Measurements from ENCODE around the gene ATP6V1G1. TPM values are rescaled to one million over a fixed set of nuclear protein-coding genes. Genes with fewer than 3 reads are reported as not detected.

The ATP6V1G1 gene
- total and polyA plus RNA-seq, 2 experiments from 2014 or later, result 166 to 509 TPM

- no peak overlapping the region for H3K27ac ChIP-seq (ENCODE audit: low read depth)
- H3K36me3 ChIP-seq (ENCODE audit: insufficient read depth), result no peaks in the 10 kb centered on the region
- H3K4me2 ChIP-seq, result no peak overlapping the region
- Mint-ChIP-seq H3K27ac (no peak overlapping the region), H3K9me3 (no peaks in the 10 kb centered on the region; the same call in 2 of the 3 replicates), H3K4me3 (no peak overlapping the region), H3K36me3 (ENCODE audit: low read depth) (no peaks in the 10 kb centered on the region), H3K27me3 (ENCODE audit: insufficient read depth, low read depth, poor library complexity) (peaks cover 4% of the 10 kb centered on the region), H3K4me1 (peaks cover 9% of the 10 kb centered on the region)
- no peak overlapping the region for H2AFZ ChIP-seq
- H3K9me2 ChIP-seq (ENCODE audit: insufficient read depth), result no peaks in the 10 kb centered on the region
- H3K4me1 ChIP-seq (ENCODE audit: insufficient read depth), result no peaks in the 10 kb centered on the region
- TF ChIP-seq, protein P1, sequence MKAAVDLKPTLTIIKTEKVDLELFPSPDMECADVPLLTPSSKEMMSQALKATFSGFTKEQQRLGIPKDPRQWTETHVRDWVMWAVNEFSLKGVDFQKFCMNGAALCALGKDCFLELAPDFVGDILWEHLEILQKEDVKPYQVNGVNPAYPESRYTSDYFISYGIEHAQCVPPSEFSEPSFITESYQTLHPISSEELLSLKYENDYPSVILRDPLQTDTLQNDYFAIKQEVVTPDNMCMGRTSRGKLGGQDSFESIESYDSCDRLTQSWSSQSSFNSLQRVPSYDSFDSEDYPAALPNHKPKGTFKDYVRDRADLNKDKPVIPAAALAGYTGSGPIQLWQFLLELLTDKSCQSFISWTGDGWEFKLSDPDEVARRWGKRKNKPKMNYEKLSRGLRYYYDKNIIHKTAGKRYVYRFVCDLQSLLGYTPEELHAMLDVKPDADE (IDR thresholded peaks at IDR 0.05), result no peak
- no peak for TF ChIP-seq STAT1 (IDR thresholded peaks at IDR 0.05; ENCODE audit: unreplicated experiment)
- no peak for TF ChIP-seq ZNF114 (CRISPR knock-in tag; IDR thresholded peaks at IDR 0.05)
- no peak for TF ChIP-seq ZNF462 (CRISPR knock-in tag; IDR thresholded peaks at IDR 0.05)
- TF ChIP-seq, protein P2, sequence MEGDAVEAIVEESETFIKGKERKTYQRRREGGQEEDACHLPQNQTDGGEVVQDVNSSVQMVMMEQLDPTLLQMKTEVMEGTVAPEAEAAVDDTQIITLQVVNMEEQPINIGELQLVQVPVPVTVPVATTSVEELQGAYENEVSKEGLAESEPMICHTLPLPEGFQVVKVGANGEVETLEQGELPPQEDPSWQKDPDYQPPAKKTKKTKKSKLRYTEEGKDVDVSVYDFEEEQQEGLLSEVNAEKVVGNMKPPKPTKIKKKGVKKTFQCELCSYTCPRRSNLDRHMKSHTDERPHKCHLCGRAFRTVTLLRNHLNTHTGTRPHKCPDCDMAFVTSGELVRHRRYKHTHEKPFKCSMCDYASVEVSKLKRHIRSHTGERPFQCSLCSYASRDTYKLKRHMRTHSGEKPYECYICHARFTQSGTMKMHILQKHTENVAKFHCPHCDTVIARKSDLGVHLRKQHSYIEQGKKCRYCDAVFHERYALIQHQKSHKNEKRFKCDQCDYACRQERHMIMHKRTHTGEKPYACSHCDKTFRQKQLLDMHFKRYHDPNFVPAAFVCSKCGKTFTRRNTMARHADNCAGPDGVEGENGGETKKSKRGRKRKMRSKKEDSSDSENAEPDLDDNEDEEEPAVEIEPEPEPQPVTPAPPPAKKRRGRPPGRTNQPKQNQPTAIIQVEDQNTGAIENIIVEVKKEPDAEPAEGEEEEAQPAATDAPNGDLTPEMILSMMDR (conservative IDR thresholded peaks at IDR 0.05; ENCODE audit: low read depth in 2 of 2), result no peak
- no peak for TF ChIP-seq EZH2phosphoT487 (IDR thresholded peaks at IDR 0.05; ENCODE audit: unreplicated experiment)
- TF ChIP-seq CREB1 (CRISPR knock-in tag; IDR thresholded peaks at IDR 0.05; ENCODE audit: low read depth), result no peak
- no peak for TF ChIP-seq ZNF331 (CRISPR knock-in tag; IDR thresholded peaks at IDR 0.05; ENCODE audit: low read depth)
- TF ChIP-seq EZH2 (IDR thresholded peaks at IDR 0.05; ENCODE audit: low read depth, unreplicated experiment), result no peak
- no peak for TF ChIP-seq NANOG (IDR thresholded peaks at IDR 0.05; ENCODE audit: borderline replicate concordance)
- no peak for TF ChIP-seq POLR2AphosphoS5 (IDR thresholded peaks at IDR 0.05; ENCODE audit: low read depth)
- no peak for TF ChIP-seq JUNB (IDR thresholded peaks at IDR 0.05; ENCODE audit: unreplicated experiment)
- no peak for TF ChIP-seq REST (IDR thresholded peaks at IDR 0.05; ENCODE audit: unreplicated experiment)
- no peaks in the 10 kb centered on the region for H3K79me2 ChIP-seq (replicated peaks; ENCODE audit: insufficient read depth)
- no peak for DNase-seq (ENCODE audit: low spot score)
- no peak for ATAC-seq
- no peaks in the 10 kb centered on the region for H3K27me3 ChIP-seq (ENCODE audit: insufficient read depth)
- no peaks in the 10 kb centered on the region for H4K20me1 ChIP-seq (replicated peaks; ENCODE audit: insufficient read depth)
- H3F3A ChIP-seq (replicated peaks; ENCODE audit: low read depth), result no peaks in the 10 kb centered on the region
- H3K4me3 ChIP-seq, result no peak overlapping the region
Measured at GRCh38 chr9:114546851-114547250, 40.7 kb upstream of the ATP6V1G1 start.
